ENCODE measurements around the gene HLA-A.

HLA-A gene

DNA sequence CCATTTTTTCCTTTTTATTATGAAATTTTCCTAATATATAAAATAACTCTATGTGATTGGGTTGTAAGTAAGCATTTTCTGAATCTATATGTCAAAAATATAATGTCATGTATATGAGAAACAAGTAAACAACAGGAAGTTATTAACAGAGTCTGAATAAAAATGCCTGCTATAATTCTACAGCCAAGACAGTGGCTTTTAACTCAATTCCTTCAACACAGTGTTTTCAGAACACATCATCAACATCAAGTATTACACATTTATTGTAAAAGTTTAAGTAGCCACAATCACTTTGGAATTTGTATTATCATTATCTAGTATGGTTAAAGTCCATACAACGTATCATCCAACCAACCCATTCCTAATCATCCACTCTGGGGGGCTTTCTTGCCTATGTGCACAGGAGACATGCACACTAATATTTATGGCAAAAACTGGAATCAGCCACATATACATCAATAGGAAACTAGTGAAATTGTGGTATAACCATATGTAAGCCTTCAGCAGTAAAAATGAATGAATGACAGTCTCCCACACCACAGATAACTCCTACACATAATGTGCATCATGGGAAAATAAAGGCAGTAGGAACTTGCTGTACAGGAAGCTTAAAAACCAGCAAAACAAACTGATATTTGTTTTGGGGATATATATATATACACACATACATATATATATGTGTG, 6.9 kb upstream of the HLA-A start:
- TF ChIP-seq, protein P1, sequence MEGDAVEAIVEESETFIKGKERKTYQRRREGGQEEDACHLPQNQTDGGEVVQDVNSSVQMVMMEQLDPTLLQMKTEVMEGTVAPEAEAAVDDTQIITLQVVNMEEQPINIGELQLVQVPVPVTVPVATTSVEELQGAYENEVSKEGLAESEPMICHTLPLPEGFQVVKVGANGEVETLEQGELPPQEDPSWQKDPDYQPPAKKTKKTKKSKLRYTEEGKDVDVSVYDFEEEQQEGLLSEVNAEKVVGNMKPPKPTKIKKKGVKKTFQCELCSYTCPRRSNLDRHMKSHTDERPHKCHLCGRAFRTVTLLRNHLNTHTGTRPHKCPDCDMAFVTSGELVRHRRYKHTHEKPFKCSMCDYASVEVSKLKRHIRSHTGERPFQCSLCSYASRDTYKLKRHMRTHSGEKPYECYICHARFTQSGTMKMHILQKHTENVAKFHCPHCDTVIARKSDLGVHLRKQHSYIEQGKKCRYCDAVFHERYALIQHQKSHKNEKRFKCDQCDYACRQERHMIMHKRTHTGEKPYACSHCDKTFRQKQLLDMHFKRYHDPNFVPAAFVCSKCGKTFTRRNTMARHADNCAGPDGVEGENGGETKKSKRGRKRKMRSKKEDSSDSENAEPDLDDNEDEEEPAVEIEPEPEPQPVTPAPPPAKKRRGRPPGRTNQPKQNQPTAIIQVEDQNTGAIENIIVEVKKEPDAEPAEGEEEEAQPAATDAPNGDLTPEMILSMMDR (conservative IDR thresholded peaks at IDR 0.05), result no peak
- H3K27ac ChIP-seq, result no peak overlapping the region

DNA sequence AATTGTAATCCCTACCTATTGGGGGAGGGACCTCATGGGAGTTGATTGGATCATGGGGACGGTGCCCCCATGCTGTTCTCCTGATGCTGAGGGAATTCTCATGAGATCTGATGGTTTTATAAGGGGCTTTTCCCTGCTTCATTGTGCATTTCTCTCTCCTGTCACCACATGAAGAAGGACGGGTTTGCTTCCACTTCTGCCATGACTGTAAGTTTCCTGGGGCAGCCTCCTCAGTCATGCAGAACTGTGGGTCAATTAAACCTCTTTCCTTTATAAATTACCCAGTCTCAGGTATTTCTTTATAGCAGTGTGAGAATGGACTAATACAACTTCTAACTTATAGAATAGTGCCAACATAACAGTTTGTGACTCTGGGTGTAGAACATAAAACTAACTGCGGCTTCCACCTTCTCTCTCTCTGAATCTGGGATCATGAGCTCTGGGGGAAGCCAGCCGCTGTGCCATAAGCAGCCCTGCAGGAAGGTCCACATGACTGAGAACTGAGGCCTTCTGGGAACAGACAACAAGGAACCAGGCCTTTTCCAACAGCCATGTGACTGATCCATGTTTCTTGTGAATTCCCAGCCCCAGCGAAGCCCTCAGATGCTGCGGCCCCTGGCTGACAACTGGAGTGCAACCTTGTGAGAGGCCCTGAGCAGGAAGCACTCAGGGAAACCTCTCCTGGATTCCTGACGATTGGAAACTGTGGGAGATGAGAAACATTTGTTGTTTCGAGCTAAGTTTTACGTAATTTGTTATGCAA, 3.4 kb upstream of the HLA-A start:
- no peak overlapping the region for H3K27ac ChIP-seq
- TF ChIP-seq, protein P1 (conservative IDR thresholded peaks at IDR 0.05), result no peak

DNA sequence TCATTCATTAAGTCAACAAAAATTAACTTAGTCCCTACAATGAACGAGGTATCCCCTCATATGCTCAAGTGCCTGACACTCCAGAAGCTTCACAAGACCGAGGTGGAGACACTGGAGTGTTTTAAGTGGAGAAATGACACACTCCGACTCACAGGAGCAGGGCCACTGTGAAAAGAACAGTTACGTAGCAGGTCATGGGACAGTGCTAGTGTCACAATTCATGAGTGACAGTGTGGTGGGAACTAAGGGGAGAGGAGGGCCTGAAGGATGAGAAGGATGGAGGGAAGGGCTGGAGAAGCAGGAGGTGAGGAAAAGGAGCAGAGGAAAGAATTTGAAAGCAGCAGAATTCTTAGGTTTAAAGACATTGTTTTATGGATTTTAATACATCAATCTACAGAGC, 1.3 kb upstream of the HLA-A start:
- TF ChIP-seq, protein P1 (conservative IDR thresholded peaks at IDR 0.05), result no peak
- no peak overlapping the region for H3K27ac ChIP-seq

DNA sequence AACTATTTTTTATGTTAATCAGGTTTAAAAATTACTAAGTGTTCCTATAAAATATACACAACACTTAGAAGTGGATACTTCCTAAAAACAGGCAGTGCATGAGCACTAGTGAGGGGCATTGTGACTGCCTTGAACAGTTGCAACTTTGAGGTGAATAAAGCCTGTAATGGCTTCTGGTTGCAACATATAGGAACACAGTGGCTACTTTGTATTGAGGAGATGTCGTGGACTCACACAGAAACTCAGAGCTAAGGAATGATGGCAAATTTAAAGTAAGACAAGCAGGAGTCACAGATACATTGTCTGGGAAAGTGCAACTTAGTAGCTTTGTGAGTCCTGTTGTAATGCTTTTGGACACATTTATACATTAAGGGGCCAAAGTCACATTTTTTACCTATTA, 861 bp upstream of the HLA-A start:
- no peak overlapping the region for H3K27ac ChIP-seq
- TF ChIP-seq, protein P1 (conservative IDR thresholded peaks at IDR 0.05), result no peak

DNA sequence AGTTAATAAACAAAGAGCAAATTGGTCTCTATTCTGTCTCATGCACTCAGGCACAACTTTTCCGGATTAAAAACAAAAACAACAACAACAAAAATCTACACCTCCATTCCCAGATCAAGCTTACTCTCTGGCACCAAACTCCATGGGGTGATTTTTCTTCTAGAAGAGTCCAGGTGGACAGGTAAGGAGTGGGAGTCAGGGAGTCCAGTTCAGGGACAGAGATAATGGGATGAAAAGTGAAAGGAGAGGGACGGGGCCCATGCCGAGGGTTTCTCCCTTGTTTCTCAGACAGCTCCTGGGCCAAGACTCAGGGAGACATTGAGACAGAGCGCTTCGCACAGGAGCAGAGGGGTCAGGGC, 437 bp upstream of the HLA-A start:
- no peak overlapping the region for H3K27ac ChIP-seq

DNA sequence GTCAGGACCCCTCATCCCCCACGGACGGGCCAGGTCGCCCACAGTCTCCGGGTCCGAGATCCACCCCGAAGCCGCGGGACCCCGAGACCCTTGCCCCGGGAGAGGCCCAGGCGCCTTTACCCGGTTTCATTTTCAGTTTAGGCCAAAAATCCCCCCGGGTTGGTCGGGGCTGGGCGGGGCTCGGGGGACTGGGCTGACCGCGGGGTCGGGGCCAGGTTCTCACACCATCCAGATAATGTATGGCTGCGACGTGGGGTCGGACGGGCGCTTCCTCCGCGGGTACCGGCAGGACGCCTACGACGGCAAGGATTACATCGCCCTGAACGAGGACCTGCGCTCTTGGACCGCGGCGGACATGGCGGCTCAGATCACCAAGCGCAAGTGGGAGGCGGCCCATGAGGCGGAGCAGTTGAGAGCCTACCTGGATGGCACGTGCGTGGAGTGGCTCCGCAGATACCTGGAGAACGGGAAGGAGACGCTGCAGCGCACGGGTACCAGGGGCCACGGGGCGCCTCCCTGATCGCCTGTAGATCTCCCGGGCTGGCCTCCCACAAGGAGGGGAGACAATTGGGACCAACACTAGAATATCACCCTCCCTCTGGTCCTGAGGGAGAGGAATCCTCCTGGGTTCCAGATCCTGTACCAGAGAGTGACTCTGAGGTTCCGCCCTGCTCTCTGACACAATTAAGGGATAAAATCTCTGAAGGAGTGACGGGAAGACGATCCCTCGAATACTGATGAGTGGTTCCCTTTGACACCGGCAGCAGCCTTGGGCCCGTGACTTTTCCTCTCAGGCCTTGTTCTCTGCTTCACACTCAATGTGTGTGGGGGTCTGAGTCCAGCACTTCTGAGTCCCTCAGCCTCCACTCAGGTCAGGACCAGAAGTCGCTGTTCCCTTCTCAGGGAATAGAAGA, 978 bp downstream of the HLA-A start:
- H3K27ac ChIP-seq, result no peak overlapping the region
- TF ChIP-seq, protein P1 (conservative IDR thresholded peaks at IDR 0.05), result no peak

More for the DNA sequence above, 437 bp upstream of the HLA-A start:
- TF ChIP-seq, protein P1 (conservative IDR thresholded peaks at IDR 0.05), result no peak

DNA sequence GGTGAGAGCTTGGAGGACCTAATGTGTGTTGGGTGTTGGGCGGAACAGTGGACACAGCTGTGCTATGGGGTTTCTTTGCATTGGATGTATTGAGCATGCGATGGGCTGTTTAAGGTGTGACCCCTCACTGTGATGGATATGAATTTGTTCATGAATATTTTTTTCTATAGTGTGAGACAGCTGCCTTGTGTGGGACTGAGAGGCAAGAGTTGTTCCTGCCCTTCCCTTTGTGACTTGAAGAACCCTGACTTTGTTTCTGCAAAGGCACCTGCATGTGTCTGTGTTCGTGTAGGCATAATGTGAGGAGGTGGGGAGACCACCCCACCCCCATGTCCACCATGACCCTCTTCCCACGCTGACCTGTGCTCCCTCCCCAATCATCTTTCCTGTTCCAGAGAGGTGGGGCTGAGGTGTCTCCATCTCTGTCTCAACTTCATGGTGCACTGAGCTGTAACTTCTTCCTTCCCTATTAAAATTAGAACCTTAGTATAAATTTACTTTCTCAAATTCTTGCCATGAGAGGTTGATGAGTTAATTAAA, 3.0 kb downstream of the HLA-A start:
- H3K27ac ChIP-seq, result no peak overlapping the region
- TF ChIP-seq, protein P1 (conservative IDR thresholded peaks at IDR 0.05), result no peak
